Endothelial cell (in vitro differentiated cells): Measurements from ENCODE around the gene USP50. TPM values are rescaled to one million over a fixed set of nuclear protein-coding genes. Genes with fewer than 3 reads are reported as not detected.

Source experiments
- DNase-seq: peaks from one replicate; pipeline ENCODE4 v3.0.0; 2021; ENCODE audit warnings: low spot score
- H3K27ac Mint-ChIP-seq: one replicate; pipeline ENCODE4 v1.8.0; 2021; ENCODE audit warnings: mixed read lengths, inconsistent platforms; ENCODE audit not compliant: unreplicated experiment
- H3K27me3 Mint-ChIP-seq: one replicate; pipeline ENCODE4 v1.8.0; 2021; ENCODE audit warnings: mild to moderate bottlenecking, moderate library complexity, mixed read lengths, inconsistent platforms; ENCODE audit not compliant: unreplicated experiment
- H3K36me3 Mint-ChIP-seq: one replicate; pipeline ENCODE4 v1.8.0; 2021; ENCODE audit warnings: mild to moderate bottlenecking, low read depth, mixed read lengths, inconsistent platforms; ENCODE audit not compliant: unreplicated experiment
- H3K4me1 Mint-ChIP-seq: one replicate; pipeline ENCODE4 v1.8.0; 2021; ENCODE audit warnings: mild to moderate bottlenecking, mixed read lengths, inconsistent platforms; ENCODE audit not compliant: unreplicated experiment
- H3K4me3 Mint-ChIP-seq: one replicate; pipeline ENCODE4 v1.8.0; 2021; ENCODE audit warnings: mild to moderate bottlenecking, mixed read lengths, inconsistent platforms; ENCODE audit not compliant: unreplicated experiment
- H3K9me3 Mint-ChIP-seq: one replicate; pipeline ENCODE4 v1.8.0; 2021; ENCODE audit warnings: mixed read lengths, inconsistent platforms; ENCODE audit not compliant: unreplicated experiment
- CTCF ChIP-seq: fragments of 200-600 bp; sonication (generic); IDR thresholded peaks from one replicate; pipeline ENCODE4 v1.5.0; 2021; ENCODE audit warnings: antibody characterized with exemption; ENCODE audit not compliant: unreplicated experiment
- total RNA-seq: library from RNA; stranded (reverse); fragmentation: NEBNext Ultra II Directional; extraction: Animal tissue kit (Norgen Biotek cat#: 25700); gene quantifications from one replicate; pipeline ENCODE4 v1.2.1, GENCODE V29; 2021; ENCODE audit not compliant: unreplicated experiment

USP50 gene
- total RNA-seq, 1 donor from 2014 or later: 0.92 TPM

- no peaks in the 10 kb centered on the region for H3K4me1 Mint-ChIP-seq
- TF ChIP-seq CTCF: no peak
- DNase-seq: no peak
- H3K27me3 Mint-ChIP-seq: no peaks in the 10 kb centered on the region
- no peak overlapping the region for H3K27ac Mint-ChIP-seq
- H3K4me3 Mint-ChIP-seq: no peak overlapping the region
- H3K9me3 Mint-ChIP-seq: no peaks in the 10 kb centered on the region
- H3K36me3 Mint-ChIP-seq: peaks cover 22% of the 10 kb centered on the region
Measured at GRCh38 chr15:50452927-50453326, 93.5 kb downstream of the USP50 start.

Other genes starting within 250 kb of the USP50 start
- 58.5 TPM for gene GABPB1, start 191.5 kb downstream of the USP50 start, total RNA-seq
- gene USP8, start 122.3 kb downstream of the USP50 start, total RNA-seq: 50.4 TPM
- 22.6 TPM for gene TRPM7, start 140.1 kb upstream of the USP50 start, total RNA-seq
- 62.2 TPM for gene SPPL2A, start 219.0 kb upstream of the USP50 start, total RNA-seq